ENCODE data around the gene PCDH8. TPM values are rescaled to one million over a fixed set of nuclear protein-coding genes. Genes with fewer than 3 reads are reported as not detected.

The PCDH8 gene
- total RNA-seq, 1 experiment from 2014 or later, result 4.8 TPM

DNA sequence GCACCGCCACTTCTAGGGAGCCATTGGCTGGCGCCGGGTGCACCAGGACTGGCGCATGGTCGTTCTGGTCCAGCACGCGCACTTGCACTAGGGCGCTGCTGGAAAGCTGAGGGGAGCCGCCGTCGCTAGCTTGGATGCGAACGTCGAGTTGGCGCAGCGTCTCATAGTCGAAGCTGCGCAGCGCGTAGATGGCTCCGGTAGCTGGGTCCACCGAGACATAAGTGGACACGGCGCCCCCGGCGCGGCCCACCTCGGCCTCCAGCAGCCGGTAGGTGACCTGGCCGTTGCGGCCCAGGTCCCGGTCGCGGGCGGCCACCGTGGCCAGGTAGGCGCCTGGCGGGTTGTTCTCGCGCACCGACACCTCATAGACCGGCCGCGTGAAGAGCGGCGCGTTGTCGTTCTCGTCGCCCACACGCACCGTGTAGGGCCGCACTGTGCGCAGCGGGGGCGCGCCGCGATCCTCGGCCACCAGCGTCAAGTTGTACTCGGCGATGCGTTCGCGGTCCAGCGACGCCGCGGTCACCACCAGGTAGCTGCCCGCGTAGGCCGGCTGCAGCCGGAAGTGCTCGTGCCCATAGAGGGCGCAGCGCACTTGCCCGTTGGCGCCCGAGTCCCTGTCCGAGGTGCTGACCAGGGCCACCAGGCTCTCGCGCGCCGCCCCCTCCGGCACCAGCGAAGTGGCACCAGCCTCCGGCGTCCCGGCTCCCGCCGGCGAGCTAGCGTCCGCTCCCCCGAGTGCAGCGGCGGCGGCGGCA, 1.7 kb downstream of the PCDH8 start:
- Histone ChIP-seq H3K36me3 (ENCODE audit: insufficient read depth, low read length, poor library complexity, severe bottlenecking) (no peaks in the 10 kb centered on the region), H3K27ac (ENCODE audit: low read depth, low read length, poor library complexity, severe bottlenecking) (no peak overlapping the region), H3K9me3 (ENCODE audit: low read depth, low read length, poor library complexity, severe bottlenecking) (no peaks in the 10 kb centered on the region), H3K4me3 (ENCODE audit: low read depth, low read length, poor library complexity, severe bottlenecking) (peak overlapping the region; percentile 28), H3K4me1 (ENCODE audit: insufficient read depth, low read length, poor library complexity, severe bottlenecking) (peaks cover 38% of the 10 kb centered on the region), H3K27me3 (replicated peaks; ENCODE audit: insufficient read depth, low read depth, low read length, poor library complexity) (peaks cover 71% of the 10 kb centered on the region)
- POLR2A ChIA-PET (ENCODE audit: low non-redundant PET), result no interaction called here
- no TSS peak for BruUV-seq (replicated peaks)
- CTCF ChIA-PET, result interaction anchor here (1.0 to 2.3 kb wide), 2 partner anchors 121 to 181 kb away, joined by 4 to 8 read pairs; no protein-coding TSS in a partner anchor
- no peak for TF ChIP-seq EZH2 (IDR thresholded peaks at IDR 0.05; ENCODE audit: borderline replicate concordance, low read depth, low read length, poor library complexity, severe bottlenecking)
- TF ChIP-seq, protein P1, sequence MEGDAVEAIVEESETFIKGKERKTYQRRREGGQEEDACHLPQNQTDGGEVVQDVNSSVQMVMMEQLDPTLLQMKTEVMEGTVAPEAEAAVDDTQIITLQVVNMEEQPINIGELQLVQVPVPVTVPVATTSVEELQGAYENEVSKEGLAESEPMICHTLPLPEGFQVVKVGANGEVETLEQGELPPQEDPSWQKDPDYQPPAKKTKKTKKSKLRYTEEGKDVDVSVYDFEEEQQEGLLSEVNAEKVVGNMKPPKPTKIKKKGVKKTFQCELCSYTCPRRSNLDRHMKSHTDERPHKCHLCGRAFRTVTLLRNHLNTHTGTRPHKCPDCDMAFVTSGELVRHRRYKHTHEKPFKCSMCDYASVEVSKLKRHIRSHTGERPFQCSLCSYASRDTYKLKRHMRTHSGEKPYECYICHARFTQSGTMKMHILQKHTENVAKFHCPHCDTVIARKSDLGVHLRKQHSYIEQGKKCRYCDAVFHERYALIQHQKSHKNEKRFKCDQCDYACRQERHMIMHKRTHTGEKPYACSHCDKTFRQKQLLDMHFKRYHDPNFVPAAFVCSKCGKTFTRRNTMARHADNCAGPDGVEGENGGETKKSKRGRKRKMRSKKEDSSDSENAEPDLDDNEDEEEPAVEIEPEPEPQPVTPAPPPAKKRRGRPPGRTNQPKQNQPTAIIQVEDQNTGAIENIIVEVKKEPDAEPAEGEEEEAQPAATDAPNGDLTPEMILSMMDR (conservative IDR thresholded peaks at IDR 0.05; ENCODE audit: low read depth, low read length), result peak; percentile 66
- intact Hi-C loops (cut with micrococcal nuclease; ENCODE audit: unreplicated experiment), result loop anchor here (5.0 kb wide), 3 partner anchors 194 to 356 kb away; partner anchors contain the start of gene SUGT1
- peak; percentile 74 for DNase-seq (ENCODE audit: low spot score)

DNA sequence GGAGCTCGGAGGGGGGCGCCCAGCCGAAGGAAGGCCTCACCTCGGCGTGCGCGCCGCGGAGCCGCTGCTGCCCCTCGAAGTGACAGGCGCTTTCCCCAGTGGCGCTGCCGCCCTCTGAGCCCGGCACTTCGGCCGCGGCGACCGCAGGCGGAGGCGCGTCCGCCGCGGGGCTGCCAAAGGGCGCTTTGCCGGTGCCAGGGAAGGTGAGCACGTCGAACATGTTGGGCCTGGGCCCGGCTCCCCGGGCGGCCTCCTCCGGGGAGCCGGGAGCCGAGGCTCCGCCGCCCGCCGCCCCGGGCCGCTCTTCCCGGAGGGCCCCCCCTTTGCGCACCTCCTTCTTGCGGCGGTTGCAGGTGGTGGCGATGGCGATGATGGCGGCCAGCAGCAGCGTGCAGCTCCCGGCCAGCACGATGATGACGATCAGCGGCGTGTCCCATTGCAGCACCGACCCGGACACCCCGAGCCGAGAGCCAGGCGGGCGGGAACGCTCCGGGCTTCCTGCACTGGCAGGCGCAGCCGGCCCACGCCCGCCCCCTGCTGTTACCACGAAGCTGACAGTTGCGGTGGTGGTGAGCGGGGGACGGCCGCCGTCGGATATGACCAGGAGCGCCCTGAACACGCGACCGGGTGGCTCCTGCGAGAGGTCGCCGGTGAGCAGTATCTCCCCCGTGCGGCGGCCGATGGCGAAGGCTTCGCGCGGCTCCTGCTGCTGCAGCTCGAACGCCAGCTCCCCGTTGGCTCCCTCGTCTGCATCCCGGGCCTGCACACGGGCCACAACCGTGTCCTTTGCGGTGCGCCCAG, 2.5 kb downstream of the PCDH8 start:
- BruUV-seq (replicated peaks), result no TSS peak

DNA sequence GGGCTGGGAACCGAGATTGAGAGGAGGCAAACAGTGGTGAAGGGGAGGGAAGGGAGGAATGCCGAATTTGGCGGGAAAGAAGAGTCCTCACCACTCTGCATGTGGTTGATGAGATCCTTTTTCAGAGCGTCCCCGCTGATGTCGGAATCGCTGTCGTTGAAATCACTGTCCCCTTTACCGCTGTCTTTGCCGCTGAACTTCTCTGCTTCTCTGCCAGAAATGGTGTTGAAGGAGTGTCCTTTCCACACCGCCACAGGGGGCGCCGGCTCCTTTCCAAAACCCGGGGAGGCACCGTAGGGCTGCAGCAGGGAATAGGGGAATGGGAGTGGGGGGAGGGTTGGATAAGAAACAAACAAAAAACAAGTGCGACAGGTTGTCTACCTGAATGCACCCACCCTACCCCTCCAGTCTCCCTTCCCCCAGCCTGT, 3.1 kb downstream of the PCDH8 start:
- peak; percentile 51 for DNase-seq (ENCODE audit: low spot score)
- Histone ChIP-seq H3K36me3 (ENCODE audit: insufficient read depth, low read length, poor library complexity, severe bottlenecking) (no peaks in the 10 kb centered on the region), H3K4me1 (ENCODE audit: insufficient read depth, low read length, poor library complexity, severe bottlenecking) (peaks cover 35% of the 10 kb centered on the region), H3K4me3 (ENCODE audit: low read depth, low read length, poor library complexity, severe bottlenecking) (peak overlapping the region; percentile 28), H3K27ac (ENCODE audit: low read depth, low read length, poor library complexity, severe bottlenecking) (no peak overlapping the region), H3K9me3 (ENCODE audit: low read depth, low read length, poor library complexity, severe bottlenecking) (no peaks in the 10 kb centered on the region), H3K27me3 (replicated peaks; ENCODE audit: insufficient read depth, low read depth, low read length, poor library complexity) (peaks cover 68% of the 10 kb centered on the region)
- TF ChIP-seq, protein P1 (conservative IDR thresholded peaks at IDR 0.05; ENCODE audit: low read depth, low read length), result peak; percentile 41
- TF ChIP-seq EZH2 (IDR thresholded peaks at IDR 0.05; ENCODE audit: borderline replicate concordance, low read depth, low read length, poor library complexity, severe bottlenecking), result no peak
- POLR2A ChIA-PET (ENCODE audit: low non-redundant PET), result no interaction called here
- BruUV-seq (replicated peaks), result no TSS peak
- CTCF ChIA-PET, result interaction anchor here (0.9 to 2.3 kb wide), 3 partner anchors 123 to 353 kb away, joined by 3 to 8 read pairs (median 4); no protein-coding TSS in a partner anchor
- intact Hi-C loops (cut with micrococcal nuclease; ENCODE audit: unreplicated experiment), result loop anchor here (5.0 kb wide), 3 partner anchors 193 to 357 kb away; partner anchors contain the start of gene SUGT1

More for the DNA sequence above, 2.5 kb downstream of the PCDH8 start:
- peak; percentile 64 for DNase-seq (ENCODE audit: low spot score)
- intact Hi-C loops (cut with micrococcal nuclease; ENCODE audit: unreplicated experiment), result loop anchor here (5.0 kb wide), 3 partner anchors 194 to 356 kb away; partner anchors contain the start of gene SUGT1
- TF ChIP-seq, protein P1 (conservative IDR thresholded peaks at IDR 0.05; ENCODE audit: low read depth, low read length), result peak; percentile 53
- TF ChIP-seq EZH2 (IDR thresholded peaks at IDR 0.05; ENCODE audit: borderline replicate concordance, low read depth, low read length, poor library complexity, severe bottlenecking), result no peak
- no peaks in the 10 kb centered on the region for H3K9me3 ChIP-seq (ENCODE audit: low read depth, low read length, poor library complexity, severe bottlenecking)
- H3K4me1 ChIP-seq (ENCODE audit: insufficient read depth, low read length, poor library complexity, severe bottlenecking), result peaks cover 35% of the 10 kb centered on the region
- POLR2A ChIA-PET (ENCODE audit: low non-redundant PET), result no interaction called here
- no peak overlapping the region for H3K27ac ChIP-seq (ENCODE audit: low read depth, low read length, poor library complexity, severe bottlenecking)
- H3K36me3 ChIP-seq (ENCODE audit: insufficient read depth, low read length, poor library complexity, severe bottlenecking), result no peaks in the 10 kb centered on the region
- CTCF ChIA-PET, result interaction anchor here (0.5 to 2.3 kb wide), 5 partner anchors 36 to 352 kb away, joined by 3 to 8 read pairs (median 4); no protein-coding TSS in a partner anchor
- H3K27me3 ChIP-seq (replicated peaks; ENCODE audit: insufficient read depth, low read depth, low read length, poor library complexity), result peaks cover 71% of the 10 kb centered on the region
- peak overlapping the region; percentile 28 for H3K4me3 ChIP-seq (ENCODE audit: low read depth, low read length, poor library complexity, severe bottlenecking)

All from A673 (cell line).